GM12891 (cell line): ENCODE data around the gene GAMT.

Experiments used
- DNase-seq: peaks from one replicate; pipeline ENCODE4 v3.0.0; 2011; ENCODE audit warnings: low spot score; ENCODE audit not compliant: insufficient read length
- FAIRE-seq: peaks from 2 replicates; lab custom pipeline; 2011; peaks lifted over from hg19 to GRCh38; lab: Jason Lieb, UNC
- PAX5 ChIP-seq: IDR thresholded peaks from 2 replicates; pipeline ENCODE4 v1.6.1; 2011; ENCODE audit warnings: low read length, moderate library complexity, mild to moderate bottlenecking; ENCODE audit not compliant: insufficient read depth, severe bottlenecking
- POLR2A ChIP-seq: IDR thresholded peaks from 2 replicates; pipeline ENCODE4 v1.6.1; 2011; ENCODE audit warnings: low read depth, low read length, control low read depth
- POLR2AphosphoS5 ChIP-seq: IDR thresholded peaks from 2 replicates; pipeline ENCODE4 v1.6.1; 2011; ENCODE audit warnings: low read depth, low read length, control low read depth
- POU2F2 ChIP-seq: IDR thresholded peaks from 2 replicates; pipeline ENCODE4 v1.6.1; 2011; ENCODE audit warnings: low read depth, mild to moderate bottlenecking, control low read depth, low read length, moderate library complexity
- SPI1 ChIP-seq: IDR thresholded peaks from 2 replicates; pipeline ENCODE4 v1.6.1; 2011; ENCODE audit warnings: low read depth, low read length, control low read depth
- TAF1 ChIP-seq: IDR thresholded peaks from 2 replicates; pipeline ENCODE4 v1.6.1; 2011; ENCODE audit warnings: low read depth, low read length, control low read depth

The GAMT gene

DNA sequence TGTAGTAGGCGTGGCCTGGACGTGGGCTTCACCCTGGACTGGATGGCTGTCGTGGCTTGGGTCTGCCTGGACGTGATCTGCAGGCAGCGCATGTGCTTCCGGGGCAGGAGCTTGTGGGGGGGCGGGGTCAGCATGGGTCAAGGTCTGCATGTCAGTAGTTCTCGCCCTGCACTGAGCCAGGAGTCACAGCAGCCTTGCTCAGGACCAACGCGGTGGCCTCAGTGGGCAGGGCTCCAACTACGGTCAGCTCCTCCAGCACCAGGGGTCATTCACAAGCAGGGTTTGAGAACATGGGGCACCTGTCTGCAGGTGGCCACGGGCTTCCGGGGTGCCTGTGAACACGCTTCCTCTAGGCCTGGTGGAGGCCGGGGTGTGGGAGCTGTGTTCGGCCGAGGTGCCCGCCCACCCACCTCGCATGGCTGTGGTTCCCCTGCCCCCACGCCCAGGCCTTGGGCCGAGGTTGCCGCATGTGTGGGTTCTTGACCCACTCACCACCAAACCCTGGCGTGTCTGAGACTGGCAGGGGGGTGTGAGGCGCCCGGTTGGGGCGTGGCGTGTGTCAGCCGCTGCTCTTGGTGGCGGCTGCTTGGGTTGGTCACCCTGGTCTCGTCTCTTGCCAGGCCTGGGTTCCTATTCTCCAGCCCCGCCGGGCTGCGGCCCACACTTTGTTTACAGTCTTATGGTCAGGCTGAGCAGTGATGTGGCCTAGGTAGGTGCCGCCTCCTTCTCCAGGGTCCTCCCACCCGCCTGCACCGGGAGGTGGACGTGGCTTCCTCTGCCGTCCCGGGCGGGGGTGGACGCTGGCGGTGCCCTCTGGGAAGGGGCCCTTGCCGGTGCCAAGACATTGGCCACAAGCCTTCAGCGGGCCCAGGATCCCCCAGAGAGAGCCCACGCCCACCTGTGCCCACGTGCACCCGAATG lies 32.0 kb upstream of the GAMT start:
- no peak for FAIRE-seq
- TF ChIP-seq TAF1 = no peak
- TF ChIP-seq POU2F2 = no peak
- TF ChIP-seq PAX5 = no peak
- no peak for TF ChIP-seq POLR2AphosphoS5
- no peak for TF ChIP-seq SPI1
- no peak for TF ChIP-seq POLR2A
- DNase-seq = no peak

DNA sequence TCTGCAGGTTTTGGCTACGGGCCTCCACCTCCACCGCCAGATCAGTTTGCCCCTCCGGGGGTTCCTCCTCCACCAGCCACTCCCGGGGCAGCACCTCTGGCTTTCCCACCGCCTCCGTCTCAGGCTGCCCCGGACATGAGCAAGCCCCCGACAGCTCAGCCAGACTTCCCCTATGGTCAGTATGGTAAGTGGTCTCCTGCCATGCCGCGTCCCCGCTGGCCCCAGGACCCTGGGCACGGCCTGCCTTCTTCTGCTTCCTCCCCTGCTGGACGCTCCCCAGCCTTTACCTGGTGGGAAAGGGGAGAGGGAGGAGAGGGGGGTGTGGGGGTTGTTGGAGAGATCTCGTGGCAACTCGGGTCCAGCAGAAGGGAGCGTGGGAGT lies 31.2 kb upstream of the GAMT start:
- no peak for TF ChIP-seq POU2F2
- no peak for TF ChIP-seq PAX5
- TF ChIP-seq SPI1 = no peak
- no peak for TF ChIP-seq TAF1
- no peak for TF ChIP-seq POLR2A
- no peak for TF ChIP-seq POLR2AphosphoS5
- FAIRE-seq (no peak), DNase-seq (no peak)

DNA sequence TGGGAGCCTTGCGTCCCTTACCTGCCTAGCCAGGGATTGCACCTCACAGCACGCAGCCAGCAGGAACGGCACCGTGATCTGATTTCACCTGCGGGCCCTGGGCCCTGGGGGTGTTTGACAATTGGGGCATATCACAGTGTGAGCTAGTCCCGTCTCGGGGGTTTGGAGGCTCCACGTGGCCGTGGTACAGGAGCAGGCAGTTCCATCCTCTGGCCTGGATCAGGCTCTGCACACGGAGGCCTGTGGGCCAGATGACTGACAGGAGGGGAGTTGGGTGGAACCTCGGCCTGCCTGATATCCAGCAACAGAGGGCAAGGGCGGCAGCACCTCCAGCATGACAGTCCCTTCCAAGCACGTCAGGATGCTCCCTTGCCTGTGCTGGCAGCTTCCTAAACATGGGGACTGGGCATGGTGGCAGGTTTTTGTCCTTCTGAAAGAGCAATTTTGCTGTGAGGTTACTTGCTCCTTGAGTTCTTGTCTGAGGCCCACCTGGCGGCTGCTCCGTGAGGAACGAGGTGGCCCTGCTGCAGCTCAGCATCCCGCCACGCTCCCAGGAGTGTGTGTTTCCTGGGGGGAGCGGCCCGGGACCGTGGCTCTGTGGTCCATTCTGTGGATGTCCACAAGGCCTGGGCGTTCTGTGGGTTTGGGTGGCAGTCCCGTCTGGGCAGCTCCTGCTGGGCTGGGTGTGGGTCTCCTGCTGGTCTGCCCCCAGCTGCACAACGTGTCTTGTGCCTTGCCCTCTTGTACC lies 30.6 kb upstream of the GAMT start:
- 0 out of 2 replicates have a peak, but pooled peaks have one; percentile 19 for TF ChIP-seq POLR2AphosphoS5
- TF ChIP-seq TAF1 = no peak
- TF ChIP-seq SPI1 = no peak
- no peak for DNase-seq
- no peak for FAIRE-seq

GRCh38 chr19:1430246-1430645 lies 28.9 kb upstream of the GAMT start:
- DNase-seq (no peak), FAIRE-seq (no peak)
- TF ChIP-seq PAX5 (no peak), POLR2A (no peak), POLR2AphosphoS5 (no peak), POU2F2 (no peak), TAF1 (no peak), SPI1 (no peak)

GRCh38 chr19:1429750-1430149 lies 28.4 kb upstream of the GAMT start:
- FAIRE-seq (no peak), DNase-seq (no peak)
- TF ChIP-seq POLR2AphosphoS5 (0 out of 2 replicates have a peak, but pooled peaks have one; percentile 3), POLR2A (no peak)

GRCh38 chr19:1428738-1429391 lies 27.5 kb upstream of the GAMT start:
- TF ChIP-seq POLR2AphosphoS5 (no peak), POLR2A (no peak), TAF1 (no peak), PAX5 (no peak), SPI1 (no peak), POU2F2 (no peak)
- no peak for FAIRE-seq
- no peak for DNase-seq

DNA sequence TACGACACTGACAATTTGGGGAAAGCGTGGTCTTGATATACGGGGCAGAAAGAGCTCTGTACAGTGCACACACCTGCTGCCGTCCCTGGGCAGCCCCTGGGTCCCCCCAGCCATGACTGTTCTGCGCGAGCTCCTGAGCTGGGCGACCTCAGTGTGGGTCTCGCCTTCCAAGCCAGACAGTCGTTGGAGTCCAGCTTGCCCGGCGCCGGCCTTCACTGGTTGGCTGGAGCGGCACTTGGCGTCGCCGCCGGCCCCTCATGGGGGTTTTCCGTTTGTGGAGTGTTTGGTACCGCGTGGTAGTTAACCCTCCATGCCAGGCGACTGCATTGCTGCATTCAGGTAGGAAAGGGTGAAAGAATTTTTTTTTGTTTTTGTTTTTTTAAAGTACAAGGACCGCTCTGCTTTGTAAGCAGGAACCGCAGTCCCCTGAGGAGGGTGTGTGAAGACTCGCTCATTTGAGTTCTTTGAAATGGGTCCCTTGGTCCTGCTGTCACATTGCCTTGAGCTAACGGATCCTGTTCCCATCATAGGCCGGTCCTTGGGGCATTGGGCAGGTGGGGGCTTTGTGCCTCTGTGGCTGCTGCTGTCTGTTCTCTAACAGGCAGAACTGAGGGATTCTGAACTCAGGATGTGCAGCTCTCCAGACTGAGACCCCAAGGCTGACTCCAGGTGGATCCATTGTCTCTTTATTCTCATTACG lies 26.0 kb upstream of the GAMT start:
- TF ChIP-seq POU2F2 (no peak), TAF1 (no peak), PAX5 (no peak), SPI1 (no peak), POLR2AphosphoS5 (no peak), POLR2A (no peak)
- FAIRE-seq (no peak), DNase-seq (no peak)

GRCh38 chr19:1426736-1427135 lies 25.4 kb upstream of the GAMT start:
- no peak for TF ChIP-seq POU2F2
- no peak for TF ChIP-seq TAF1
- TF ChIP-seq SPI1 = no peak
- no peak for TF ChIP-seq POLR2A
- TF ChIP-seq PAX5 = no peak
- no peak for TF ChIP-seq POLR2AphosphoS5
- no peak for FAIRE-seq
- no peak for DNase-seq

- FAIRE-seq = no peak
- TF ChIP-seq POU2F2 (no peak), POLR2A (no peak), SPI1 (no peak), TAF1 (no peak), POLR2AphosphoS5 (no peak), PAX5 (no peak)
These were observed 24.6 kb upstream of the GAMT start for GRCh38 chr19:1425902-1426301.

More at GRCh38 chr19:1425902-1426301, 24.6 kb upstream of the GAMT start:
- DNase-seq = no peak
